Stimulated activated CD4-positive, alpha-beta T cell treated with anti-CD3 and anti-CD28 coated beads, Interleukin-4, amount 100 ng/mL, for 24 hours (primary cell): Measurements from ENCODE around the gene PAX2.

Source experiments
- DNase-seq: peaks from one replicate; pipeline ENCODE4 v3.0.0-alpha.2; 2020

Gene PAX2

DNA sequence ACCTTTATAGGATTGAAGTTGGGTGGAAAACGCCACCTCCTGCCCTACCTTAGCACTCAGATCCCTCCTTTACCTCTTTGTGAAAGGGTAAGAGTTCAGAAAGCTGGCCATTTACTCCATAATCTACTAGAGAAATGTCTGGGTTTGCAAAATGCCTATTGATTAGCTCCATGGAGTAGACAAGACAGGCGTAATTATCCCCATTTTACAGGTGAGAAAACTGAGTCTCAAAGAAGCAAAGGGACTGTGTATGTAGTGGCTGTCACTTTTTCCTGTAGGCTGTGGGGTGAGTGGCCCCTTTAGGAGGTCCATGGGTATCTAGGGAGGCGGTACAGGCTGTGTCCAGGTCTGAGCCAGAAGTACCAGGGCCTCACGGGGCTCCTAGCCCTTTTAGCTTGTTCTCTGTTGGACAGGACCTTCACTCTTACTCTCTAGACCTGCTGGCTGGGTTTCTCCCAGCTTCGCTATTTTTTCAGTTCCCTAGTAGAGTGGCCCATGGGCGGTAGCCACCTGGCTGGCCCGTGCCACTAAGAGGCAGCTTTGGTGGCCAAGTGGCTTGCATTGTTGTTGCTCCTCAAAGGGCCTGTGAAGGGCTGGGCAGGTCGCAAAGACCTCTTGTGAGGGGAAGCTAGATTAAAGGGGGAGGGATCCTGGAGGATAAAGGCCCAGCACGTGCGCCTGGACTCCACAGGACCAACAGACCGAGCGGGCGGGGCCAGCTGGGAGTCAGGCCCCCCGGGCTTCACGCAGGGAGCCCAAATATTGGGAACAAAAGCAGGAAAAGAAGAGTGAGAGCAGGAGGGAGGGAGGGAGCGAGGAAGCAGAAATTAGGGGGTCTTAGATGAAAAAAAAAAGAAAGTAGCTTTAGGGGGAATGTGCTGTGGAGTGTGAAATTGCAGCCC is 4.7 kb upstream of the PAX2 start:
- no peak for DNase-seq

DNA sequence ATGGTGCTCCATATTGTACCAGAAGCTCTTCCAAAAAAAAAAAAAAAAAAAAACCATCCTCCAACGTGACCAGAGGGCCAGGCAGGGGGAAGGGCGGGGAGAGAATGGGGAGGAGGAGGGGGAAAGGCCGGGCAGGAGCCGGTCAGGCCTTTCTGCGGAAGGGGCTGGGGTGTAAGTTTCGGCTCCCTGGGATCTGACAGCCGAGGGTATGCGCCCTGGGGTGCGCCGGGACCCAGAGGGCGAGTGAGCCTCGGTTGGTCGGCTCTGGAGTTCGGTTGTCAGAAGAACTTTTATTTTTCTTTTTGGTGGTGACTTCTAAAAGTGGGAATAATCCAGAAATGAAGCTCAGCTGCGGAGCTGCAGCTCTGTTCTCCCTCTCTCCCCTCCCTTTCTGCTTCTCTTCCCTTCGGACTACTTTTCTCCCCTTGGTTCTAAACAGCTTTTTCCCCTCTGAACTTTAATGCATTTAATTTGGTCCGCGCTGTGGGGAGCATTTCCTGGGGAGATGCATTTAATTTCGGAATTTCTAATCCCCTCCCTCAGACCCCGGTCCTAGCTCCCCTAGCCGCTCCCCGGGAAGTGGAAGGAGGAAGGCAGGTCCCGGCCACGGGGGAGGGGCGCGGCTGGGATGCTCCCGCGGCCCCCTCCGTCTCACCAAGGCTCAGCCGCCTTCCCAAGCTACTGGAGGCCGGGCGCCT is 3.9 kb upstream of the PAX2 start:
- no peak for DNase-seq

DNA sequence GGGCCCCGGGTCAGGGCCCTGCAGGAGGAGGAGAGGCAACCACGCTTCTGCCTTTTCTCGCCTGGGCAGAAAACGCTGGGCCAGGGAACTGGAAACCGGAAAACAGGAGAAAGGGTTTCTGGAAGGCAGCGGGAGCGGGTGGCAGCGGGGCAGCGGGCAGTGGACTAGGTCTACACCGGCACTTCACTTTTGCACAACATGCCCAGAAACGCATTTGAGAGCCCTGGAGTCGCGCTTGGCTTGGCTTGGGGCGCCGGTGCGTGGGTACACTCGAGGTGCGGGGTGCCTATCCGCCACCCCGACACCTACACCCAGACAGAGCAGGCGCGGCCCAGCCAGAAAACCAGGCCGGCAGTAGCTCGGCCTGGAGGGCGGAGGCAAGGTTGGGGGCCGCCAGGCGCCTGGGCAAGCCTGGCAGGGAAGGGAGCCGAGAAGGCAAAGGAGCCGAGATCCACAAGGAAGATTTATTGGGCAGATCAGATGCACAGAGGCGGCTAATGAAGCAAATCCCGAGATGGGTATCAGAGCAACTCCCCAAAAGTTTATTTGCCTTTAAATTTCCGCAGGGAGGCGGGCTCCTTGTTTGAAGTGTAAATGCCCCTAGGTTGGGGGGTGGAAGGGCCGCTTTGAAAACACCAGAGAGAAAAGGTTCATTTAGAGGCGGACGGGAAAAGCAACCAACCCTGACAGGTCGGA is 3.2 kb upstream of the PAX2 start:
- DNase-seq: no peak

DNA sequence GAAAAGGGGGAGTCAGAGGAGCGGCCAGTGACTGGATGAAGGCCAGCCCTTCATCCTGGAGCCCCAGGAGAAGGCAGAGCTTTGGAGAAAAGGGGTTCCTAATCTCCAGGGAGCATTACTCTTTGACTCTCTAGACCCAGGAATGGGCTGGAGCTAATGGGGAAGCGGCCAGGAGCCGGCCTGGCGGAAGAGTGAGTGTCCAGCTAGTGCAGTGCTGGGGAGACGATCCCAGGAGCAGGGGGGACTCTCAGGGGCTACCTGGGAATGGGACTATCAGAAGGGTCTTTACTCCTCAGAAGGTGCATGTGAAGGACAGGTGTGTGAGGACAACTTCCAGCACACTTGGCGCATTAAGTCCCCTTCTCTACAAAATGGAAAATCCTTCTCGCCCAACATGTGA is 2.4 kb upstream of the PAX2 start:
- DNase-seq: no peak

DNA sequence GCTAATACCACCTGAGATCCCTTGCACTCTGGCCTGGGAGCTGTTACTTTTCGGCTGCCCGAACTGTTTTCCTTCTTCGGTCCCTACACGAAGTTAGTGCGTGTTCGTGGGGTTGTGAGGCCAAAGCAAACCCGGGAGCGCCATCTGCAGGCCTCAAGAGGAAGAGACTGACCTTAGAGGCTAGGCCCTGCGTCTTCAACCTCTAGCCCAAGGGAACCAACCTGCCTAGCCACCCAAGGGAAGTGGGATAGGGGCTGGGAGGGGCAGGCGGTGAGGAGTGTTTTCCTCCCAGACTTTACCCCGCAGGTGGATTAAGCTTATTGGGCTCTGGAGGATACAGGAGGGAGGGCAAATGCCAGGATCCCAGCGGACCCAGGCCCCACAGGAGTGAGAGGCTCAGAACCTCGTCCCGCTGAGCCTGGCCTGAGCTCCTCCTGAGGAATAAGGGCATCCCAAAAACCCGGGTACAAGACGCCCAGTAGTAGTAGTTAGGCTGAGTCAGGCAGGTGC is 1.7 kb upstream of the PAX2 start:
- DNase-seq: peak; percentile 51

DNA sequence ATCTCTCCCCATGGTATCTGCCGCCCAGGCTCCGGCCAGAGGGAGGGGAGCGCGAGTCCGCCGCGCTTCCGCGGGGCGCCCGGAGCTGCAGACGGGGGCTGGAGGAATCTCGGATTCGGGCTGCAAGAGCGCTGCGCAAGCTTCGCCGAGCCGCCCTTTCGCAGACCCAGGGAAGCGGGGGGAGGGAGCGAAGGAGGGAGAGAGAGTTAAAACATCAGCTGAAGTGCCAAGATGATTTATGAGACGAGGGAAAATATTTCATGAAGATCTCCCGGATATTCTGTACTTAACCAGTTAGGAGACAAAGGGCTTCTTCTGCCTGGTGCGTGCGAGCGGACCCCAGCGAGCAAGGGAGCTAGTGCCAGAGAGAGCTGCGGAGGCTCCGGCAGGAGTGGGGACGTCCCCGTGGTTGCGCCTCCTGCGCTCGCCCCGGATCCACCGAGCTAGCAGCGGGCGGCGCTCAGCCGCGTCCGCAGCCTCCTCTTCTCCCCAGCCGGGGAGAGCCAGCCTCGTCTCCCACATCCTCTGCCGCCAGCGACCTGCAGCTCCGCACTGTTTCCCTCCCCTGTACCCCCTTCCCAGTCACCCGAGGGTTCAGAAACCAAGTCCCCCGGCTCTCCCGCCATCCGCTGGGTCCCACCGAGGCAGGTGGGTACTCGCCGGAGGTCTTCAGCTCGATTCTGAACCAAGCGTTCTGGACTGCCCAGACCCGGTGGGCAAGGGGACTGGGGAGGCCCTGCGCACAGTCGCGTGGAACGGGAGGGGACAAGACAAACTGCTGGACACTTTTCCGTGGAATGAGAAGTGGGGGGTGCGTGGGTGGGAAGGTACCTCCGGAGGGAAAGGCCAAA is 1.0 kb upstream of the PAX2 start:
- DNase-seq: no peak

DNA sequence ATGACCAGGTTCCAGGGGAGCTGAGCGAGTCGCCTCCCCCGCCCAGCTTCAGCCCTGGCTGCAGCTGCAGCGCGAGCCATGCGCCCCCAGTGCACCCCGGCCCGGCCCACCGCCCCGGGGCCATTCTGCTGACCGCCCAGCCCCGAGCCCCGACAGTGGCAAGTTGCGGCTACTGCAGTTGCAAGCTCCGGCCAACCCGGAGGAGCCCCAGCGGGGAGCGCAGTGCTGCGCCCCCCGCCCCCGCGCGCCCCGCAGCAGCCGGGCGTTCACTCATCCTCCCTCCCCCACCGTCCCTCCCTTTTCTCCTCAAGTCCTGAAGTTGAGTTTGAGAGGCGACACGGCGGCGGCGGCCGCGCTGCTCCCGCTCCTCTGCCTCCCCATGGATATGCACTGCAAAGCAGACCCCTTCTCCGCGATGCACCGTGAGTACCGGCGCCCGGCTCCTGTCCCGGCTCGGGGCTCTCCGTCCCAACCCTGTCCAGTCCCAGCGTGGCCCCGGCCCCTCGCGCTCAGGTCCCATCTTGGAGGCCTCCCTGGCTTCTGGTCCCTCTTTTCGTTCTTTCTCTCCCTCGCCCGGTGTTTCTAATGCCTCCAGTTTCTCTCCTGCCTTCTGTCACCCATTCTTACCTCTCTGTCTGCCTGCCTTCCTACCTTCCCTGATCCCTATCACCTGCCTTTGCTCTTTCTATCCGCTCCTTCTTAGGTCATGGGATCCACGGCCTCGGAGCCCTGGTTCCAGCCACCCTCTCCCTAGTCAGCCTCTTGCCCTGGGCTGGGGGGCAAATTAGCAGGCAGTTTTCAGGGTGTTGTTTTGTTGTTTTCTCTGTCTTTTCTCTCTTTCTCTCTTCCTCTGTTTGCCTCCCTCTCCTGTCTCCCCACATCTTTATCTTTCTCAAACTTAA is 751 bp downstream of the PAX2 start:
- DNase-seq: no peak

DNA sequence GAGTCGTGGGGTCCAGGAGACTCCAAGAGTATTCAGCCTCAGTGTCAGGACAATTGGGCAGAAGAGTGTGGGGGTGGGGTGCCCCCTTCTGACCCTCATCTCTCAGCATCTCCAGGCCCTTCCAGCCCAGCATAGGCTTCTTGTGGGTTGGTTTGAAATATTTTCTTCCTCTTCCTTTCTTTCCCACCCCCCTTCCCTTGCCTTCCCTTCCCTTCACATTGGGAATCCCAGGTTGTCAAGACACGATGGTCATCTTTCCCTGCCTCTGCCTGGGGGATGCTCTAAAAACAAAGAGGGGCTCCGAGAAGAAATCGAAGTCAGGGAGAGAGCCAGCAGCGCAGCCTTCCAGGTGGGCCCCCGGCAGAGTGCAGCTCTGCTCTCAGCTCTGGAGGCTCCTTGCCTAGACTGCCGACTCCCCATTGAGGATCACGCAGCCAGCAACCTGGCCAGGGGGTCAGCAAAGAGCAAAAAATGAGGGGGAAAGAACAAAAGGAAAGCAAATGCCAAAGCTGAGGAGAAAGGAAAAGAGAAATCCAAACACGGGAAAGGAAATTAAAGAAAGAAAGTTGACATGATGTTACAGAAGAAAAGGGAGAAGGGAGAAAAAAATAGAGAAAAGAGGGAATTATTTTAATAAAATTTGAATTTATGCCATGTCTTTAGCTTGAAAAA is 1.5 kb downstream of the PAX2 start:
- no peak for DNase-seq

DNA sequence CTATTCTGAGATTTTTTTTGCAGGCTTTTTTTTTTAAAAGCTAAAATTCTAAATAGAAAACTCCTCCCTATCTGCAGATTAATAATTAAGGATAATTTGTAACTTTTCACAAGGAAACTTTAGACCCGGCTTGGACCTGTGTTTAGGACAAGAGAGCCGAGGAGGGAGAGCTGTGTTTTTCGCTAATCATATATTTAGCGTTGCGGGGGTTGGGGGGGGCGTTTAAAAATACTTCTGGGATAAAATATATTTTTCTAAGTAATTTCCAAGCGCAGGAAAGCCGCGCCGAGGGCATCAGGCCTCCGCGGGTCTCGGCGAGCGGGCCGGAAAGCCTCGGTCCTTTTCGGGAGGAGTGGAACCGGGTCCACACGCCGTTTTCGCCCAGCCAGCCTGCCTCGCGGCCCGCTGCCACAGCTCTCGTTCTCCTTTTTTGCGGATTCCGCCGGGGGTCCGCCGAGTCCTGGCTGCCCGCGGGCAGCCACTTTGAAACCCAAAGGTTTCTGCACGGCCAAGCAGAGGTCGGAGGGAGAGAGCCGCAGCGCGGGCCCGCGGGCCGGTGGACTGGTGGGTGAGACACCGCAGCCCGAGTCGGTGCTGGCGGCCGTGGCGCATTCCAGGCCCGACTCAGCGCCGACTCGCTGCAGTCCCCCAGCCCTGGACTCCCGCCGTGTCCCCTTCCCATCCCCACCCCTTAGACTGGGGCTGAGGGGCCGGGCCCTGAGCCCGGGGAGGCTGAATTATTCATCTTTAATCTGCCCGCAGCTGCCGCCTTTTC is 2.3 kb downstream of the PAX2 start:
- no peak for DNase-seq

DNA sequence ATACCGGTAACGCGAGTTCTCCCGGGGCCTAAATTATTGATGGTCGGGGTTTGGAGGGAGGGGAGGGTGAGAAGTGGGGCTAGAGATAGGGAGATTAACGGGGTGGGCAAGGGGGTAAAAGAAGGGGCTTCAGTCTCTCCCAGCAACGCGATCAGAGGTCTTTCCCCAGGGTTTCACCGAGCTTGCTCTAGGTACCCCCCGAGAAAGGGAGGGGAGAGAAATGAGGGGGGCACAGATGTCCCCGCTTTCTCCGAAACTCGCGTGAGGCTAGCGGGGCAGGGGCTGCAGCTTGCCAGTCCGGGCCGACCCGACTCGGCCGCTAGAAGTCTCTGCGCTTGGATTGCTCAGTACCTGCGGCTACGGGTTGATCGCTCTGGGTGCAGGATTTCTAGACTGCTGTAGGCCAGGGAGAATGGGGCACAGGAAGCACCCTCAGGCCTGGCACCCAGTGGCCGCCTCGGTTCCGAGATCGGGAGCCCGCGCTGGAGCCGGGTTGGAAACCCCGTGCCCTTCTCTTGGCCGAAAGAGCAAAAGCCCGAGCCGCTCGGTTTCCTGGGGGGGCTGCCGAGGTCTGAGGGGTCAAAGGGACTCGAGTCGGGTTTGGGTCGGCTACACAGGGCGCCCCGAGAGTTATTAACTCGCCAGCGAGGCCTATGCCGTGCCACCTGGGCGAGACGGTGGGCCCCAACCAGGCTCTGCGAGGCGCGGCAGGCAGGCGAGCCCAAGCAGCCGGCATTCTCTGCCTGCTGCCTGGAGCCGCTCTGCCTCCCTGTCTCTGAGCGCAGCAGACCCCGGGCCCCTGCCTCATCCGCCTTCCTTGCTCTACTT is 3.1 kb downstream of the PAX2 start:
- no peak for DNase-seq

DNA sequence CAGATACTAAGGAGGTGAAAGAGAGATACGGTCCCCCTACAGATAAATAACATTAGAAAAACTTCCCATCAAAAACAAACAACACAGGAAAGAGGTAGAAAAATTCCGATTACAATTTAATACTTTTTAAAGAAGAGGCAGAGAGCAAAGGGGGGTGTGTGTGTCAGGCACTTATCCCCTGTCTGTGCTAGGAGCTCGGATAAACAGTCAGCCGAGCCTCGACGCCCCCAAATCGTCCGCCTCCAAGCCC is 3.6 kb downstream of the PAX2 start:
- DNase-seq: no peak

DNA sequence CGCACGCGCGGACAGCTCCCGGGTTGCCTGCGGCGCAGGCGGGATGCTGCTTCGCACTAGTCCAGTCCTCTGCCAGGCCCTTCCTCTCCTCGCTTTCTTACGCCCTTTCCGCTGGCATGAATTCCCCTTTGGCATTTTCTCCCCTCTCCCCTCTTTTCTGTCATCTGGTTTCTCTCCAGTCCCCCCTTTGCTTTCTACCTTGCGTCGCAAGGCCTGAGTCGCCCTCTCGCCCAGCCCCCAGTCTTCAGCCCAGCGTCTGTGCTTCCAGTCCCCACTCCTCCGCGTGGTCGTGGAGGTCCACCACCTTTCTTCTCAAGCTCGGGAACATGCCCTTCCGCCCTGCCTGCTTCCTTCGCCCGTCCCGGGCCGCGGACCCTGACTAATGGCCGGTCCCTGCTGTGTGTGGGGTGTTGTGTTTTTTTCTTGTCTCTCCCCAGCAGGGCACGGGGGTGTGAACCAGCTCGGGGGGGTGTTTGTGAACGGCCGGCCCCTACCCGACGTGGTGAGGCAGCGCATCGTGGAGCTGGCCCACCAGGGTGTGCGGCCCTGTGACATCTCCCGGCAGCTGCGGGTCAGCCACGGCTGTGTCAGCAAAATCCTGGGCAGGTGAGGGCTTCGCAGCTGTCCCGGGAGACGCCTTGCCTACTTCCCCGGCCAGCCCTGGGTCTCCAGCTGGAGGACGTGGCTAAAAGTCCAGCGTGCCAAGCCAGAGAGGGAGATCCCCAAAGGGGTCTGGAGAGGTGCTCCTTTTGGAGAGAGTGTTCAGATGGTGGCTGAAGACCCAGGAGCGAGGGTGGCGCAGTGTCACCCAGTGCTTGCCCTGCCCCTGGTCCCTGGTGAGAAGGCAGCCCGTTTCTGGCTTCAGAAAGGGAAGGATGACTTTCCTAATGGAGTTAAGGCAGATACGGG is 4.2 kb downstream of the PAX2 start:
- no peak for DNase-seq

DNA sequence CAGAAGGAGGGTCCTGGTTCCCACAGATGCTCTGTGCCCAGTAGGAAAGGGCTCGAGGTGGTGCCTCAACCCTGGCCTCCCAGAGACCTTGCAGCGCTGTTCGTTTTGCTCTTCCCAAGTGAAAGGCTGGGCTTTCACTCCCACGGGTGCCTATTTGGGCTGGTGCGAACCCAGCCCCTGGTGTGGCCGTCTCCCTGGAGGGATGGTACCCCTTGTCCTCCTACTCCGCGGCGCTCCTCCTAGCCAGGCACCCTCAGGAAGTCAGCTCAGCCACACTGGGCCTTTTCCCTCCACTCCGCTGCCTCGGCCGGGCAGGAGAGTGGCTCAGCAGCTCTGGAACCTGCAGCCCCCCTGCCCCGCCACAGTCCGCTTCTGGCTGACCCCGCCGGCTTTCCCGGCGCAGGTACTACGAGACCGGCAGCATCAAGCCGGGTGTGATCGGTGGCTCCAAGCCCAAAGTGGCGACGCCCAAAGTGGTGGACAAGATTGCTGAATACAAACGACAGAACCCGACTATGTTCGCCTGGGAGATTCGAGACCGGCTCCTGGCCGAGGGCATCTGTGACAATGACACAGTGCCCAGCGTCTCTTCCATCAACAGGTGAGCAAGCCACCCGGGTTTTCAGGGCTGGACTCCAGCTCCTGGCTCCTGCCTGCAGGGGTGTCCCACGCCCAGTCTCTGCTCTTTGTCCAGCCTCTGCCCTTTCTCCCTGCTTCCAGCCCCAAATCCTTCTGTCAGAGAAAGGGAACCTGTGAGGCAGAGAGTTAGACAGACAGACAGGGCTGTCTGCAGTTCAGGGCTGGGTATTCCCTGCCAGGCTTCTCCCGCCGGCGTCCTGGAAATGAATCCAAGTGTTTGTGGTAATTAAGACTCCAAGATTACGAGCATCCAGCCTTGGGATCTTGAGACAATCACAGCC is 5.2 kb downstream of the PAX2 start:
- DNase-seq: no peak

DNA sequence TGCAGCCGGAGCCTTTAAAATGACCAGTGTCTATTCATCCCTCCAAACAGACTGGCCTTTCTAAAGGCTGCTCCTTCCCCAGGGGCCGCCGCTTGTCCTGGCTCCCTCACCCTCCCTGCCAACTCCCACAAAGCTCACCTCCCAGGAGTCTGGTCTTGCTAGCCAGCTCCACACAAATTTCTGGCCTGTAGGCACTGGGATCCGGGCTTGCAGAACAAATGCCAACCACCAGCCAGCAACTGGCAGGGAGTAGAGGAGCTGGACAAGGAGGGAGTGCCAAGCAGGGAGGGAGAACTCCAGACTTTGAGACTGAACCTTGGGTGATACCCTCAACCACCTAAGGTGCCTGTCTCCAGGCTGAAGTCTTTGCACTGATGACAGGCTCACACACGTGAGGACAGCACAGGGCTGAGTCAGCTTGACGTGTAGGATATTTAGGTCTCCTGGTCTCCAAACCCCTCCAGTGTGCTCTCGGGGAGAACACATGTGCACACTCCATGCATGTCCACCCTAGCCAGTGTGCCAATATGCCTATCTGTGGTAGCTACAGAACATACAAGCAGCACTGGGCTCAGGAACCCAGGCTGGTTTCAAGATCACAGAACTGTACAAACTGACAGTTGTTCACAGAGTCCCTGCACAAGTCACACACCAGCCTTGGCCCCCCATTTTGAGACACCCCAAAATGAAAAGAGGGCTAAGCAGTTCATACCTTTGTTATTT is 6.0 kb downstream of the PAX2 start:
- DNase-seq: no peak

DNA sequence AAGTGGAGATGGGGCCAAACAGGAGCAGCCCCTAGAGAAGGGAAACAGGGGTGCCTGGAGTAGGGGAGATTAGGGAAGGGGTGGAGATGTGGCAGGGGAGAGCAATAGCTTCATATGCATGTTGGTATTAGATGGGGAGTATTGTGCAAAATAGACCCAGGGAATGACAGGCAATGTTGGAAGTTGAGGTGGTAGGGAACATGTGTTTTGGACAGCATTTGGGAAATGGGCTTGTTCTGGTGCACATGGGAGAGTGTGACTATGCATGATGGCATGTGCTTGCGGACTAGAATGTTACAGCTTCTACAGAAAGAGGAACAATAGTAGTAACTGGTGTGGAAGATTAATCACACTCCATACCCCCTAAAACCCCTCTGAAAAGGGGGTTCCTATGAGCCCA is 10.4 kb downstream of the PAX2 start:
- DNase-seq: no peak

DNA sequence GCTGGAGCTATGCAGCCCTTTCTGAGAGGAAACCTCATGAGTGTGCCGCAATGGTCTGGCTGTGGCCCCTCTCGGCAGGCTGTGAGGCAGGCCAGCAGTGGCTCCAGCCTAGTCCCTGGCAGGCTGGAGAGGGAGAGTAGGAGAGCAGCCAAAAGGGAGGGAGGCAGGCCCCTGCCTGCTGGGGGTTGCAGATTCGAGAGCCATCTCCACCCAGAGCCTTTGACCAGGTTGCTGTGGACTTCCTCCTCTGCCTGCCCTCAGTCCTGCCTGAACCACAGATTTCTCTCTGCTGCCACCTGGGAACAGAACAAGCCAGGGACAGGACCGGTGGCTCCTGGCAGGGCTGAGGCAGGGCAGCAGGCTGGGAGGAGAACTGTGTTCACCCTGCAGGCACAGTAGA is 13.9 kb downstream of the PAX2 start:
- DNase-seq: no peak

DNA sequence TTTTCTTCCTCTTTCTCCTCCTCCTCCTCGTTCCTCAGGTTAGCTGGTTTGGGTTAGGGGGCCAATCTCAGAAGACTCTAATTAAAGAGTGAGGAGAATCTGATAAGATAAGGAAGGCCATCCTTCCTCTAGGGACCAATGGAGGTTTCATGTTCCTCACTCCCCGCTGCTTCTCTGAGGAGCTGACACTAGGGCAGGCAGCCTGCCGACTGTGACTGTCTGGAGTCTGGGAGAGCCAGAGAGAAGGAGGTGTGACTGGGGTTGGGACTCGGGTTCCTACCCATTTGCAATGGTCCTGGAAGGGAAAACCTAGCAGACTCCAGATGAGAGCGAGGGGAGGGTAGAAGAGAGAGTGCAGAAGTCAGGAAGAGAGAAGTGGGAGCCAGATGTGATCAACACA is 15.3 kb downstream of the PAX2 start:
- no peak for DNase-seq
